NCI-H2196 (cell line): ENCODE data around the gene MIS18BP1.
"Not testable (repeated sequence)": the region's sequence is repeated elsewhere in the genome, so short reads cannot be mapped to it uniquely, and the experiment has no call there.

Experiments
- DNase-seq: peaks from one replicate; lab custom pipeline; 2025; ENCODE audit not compliant: unreplicated experiment; lab: John Stamatoyannopoulos, UW

Gene MIS18BP1

DNA sequence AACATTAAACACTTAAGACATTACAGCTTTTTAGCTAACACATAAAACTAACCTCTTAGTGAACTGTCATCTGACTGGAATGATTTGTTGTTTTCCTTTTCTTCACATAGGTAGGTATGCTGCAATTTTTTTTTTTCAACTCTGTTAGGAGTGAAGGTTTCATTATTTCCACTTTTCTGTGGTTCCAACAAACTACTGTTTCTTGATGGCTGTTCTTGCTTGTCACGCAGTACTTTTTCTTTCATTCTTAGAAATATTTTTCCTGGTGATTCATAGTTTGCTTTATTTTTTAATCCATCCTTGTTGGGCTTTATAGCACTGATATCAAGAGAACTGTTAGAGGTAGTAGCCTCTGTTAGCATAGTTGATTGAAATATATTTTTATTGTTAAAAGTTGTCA is 6.3 kb downstream of the MIS18BP1 start:
- DNase-seq, result no peak

DNA sequence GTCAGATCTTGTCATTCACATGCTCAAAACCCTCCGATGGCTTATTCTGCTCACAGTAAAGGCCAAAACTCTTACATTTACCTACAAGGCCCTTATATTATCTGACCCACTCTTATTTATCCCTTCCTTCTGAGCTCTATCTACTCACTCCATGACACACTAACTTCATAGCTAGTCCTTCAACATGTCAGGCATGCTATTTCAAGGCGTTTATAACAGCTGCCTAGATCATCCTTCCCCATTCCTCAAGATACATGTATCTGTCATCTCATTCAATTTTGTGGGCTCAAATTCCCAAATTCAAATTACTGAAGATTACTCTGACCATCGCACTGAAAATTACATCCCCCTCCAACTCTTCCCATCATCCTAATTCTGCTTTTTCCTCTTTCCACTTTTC is 6.9 kb downstream of the MIS18BP1 start:
- no peak for DNase-seq

GRCh38 chr14:45242706-45243105 is 10.3 kb downstream of the MIS18BP1 start:
- DNase-seq, result no peak

DNA sequence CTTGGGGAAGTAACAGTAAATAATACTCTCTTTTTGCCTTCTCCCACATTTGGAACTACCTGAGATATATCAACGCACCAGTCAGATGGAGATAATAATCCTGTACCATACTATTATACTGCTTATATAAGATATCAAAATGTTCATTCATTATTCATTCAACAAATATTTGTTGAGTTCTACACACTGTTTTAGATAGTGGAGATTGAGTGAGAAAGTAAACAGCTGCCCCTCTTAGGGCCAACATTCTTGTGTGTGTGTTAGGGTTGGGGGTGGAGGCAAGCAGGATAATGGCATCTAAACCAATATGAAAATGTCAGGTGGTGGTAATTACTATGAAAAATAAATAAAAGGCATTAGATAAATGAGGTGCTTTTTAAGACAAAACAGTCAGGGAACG is 14.0 kb downstream of the MIS18BP1 start:
- DNase-seq, result no peak

DNA sequence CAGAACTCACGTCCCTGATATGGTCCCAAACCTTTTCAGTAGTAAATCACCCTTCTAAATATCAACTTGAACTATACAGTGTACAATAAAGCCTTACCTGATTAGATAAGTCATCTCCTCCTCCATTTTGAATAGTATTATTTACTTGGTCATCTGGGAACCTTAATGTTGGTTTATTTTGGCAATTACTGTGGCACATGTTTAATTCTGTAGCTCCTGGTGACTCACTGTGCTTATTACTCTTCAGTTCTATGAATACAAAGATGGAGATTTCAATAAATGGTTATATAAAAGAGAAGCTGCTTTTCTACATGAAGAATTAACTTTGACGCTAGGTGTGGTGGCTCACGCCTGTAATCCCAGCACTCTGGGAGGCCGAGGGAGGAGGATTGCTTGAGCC is 25.4 kb downstream of the MIS18BP1 start:
- no peak for DNase-seq

- no peak for DNase-seq
Measured at GRCh38 chr14:45222485-45223262, 30.3 kb downstream of the MIS18BP1 start.

DNA sequence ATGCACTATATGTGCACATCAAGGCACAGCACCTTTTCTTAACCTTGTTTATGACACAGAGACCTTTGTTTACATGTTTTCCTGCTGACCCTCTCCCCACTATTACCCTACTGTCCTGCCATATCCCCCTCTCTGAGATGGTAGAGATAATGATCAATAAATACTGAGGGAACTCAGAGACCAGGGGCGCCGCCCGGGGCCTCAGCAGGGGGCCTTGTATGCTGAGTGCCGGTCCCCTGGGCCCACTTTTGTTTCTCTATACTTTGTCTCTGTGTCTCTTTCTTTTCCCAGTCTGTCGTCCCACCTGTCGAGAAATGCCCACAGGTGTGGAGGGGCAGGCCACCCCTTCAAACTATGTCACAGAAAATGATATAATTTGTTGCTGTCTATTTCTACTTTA is 38.7 kb downstream of the MIS18BP1 start:
- not testable (repeated sequence) for DNase-seq

DNA sequence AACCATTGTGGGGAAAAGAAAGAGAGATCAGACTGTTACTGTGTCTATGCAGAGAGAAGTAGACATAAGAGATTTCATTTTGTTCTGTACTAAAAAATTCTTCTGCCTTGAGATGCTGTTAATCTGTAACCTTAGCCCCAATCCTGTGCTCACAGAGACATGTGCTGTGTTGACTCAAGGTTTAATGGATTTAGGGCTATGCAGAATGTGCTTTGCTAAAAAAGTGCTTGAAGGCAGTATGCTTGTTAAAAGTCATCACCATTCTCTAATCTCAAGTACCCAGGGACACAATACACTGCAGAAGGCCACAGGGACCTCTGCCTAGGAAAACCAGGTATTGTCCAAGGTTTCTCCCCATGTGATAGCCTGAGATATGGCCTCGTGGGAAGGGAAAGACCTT is 39.3 kb downstream of the MIS18BP1 start:
- DNase-seq, result not testable (repeated sequence)

GRCh38 chr14:45212231-45212630 is 40.8 kb downstream of the MIS18BP1 start:
- DNase-seq, result no peak

DNA sequence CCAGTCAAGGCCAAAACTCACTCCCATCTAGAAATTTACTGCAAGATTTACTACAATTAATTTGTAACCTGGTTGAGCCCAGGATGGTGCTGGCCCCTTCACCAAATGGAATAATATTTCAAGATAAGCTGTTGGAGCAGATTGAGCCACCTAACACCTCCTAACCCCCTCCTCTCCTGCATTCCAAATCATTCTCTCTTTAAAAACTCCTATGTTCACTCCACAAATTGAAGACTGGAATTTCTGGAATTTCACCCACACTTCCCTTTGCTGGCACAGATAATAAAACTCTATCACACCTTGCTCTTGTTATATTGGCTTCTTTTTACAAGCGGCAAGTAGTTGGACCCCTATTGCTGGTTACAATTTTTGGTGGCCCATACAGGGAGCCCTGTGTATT is 41.7 kb downstream of the MIS18BP1 start:
- DNase-seq, result no peak

GRCh38 chr14:45210159-45210558 is 42.8 kb downstream of the MIS18BP1 start:
- DNase-seq, result no peak

- DNase-seq, result no peak
Measured at GRCh38 chr14:45204241-45204640, 48.8 kb downstream of the MIS18BP1 start.

DNA sequence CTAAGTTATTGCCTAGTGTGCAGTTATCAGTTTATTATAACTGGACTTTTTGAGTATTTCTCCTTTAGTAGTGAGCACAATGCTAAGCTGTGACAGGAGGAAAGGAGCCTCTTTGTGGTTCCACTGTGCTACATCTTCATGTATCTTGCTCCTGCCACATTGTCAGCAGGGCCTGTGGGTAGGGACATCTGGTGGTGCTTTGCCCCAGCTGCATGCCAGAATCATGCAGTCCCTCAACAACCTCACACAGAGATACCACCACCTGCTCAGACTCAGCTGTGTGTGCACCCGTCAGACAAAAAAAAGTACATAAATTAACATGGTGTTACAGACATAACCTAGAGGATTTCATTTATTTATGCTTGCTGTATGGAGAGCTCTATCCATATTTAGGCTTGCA is 51.1 kb downstream of the MIS18BP1 start:
- DNase-seq, result no peak

DNA sequence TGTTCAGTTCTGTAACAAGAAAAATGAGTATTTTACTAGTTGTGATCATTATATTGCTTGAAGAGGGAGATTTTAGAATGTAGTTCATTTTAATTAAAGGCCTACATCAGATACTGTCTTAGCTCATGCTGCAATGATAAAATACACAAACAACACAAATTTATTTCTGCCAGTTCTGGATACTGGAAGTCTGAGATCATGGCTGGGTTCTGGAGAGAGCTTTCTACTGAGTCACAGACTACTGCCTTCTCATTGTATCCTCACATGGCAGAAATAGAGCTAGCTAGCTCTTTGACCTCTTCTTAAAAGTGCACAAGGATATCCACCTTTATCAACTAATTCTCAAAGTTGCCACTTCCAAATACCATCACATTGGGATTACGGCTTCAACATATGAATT is 53.8 kb downstream of the MIS18BP1 start:
- no peak for DNase-seq

GRCh38 chr14:45198551-45198950 is 54.5 kb downstream of the MIS18BP1 start:
- no peak for DNase-seq

- DNase-seq, result no peak
Measured at GRCh38 chr14:45194964-45195363, 58.0 kb downstream of the MIS18BP1 start.

GRCh38 chr14:45185100-45185814 is 67.7 kb downstream of the MIS18BP1 start:
- no peak for DNase-seq

GRCh38 chr14:45181806-45182205 is 71.2 kb downstream of the MIS18BP1 start:
- DNase-seq, result no peak

GRCh38 chr14:45181329-45181728 is 71.7 kb downstream of the MIS18BP1 start:
- no peak for DNase-seq

DNA sequence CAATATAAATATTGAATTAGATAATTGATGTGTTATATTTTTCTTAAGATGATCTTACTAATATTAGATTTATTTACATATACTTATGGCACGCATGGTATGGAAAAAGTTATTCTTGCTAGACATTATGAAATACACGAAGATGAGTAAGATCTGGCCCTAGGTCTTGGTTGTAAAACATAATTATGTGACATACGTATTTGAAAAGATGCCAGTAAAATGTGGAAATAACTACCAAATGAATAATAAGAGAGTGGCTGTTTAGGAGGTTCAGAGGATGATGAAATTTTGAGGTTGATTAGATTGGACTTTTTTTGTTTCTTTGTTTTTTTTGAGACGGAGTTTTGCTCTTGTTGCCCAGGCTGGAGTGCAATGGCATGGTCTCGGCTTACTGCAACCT is 75.9 kb downstream of the MIS18BP1 start:
- DNase-seq, result no peak

GRCh38 chr14:45169906-45170305 is 83.1 kb downstream of the MIS18BP1 start:
- DNase-seq, result no peak

DNA sequence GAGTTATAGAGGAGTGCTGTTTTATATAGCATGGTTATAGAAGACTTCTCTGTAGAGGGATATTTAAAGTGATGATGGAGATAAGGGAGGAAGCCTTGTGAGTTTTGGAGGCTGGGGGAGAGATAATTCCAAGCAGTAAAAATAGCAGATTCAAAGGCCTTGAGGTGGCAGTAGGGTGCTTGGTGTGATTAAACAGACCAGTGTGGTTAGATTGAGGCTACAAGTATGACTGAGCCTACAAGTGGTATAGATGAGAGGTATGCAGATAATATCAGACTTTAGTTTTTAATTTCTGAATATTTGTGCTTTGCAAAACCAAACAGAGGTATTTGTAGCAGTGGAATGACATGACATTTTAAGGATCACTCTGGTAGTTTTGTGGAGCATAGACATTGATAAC is 96.9 kb downstream of the MIS18BP1 start:
- no peak for DNase-seq
